H1 (cell line): ENCODE measurements around the gene KLRD1. TPM values are rescaled to one million over a fixed set of nuclear protein-coding genes. Genes with fewer than 3 reads are reported as not detected.

Experiments
- CTCF ChIA-PET: fragments of 300-600 bp; sonication (Branson Sonifier 250); formaldehyde crosslinking; loops from one replicate; lab custom pipeline; 2021; ENCODE audit not compliant: partially characterized antibody; lab: Charles Lee
- POLR2A ChIA-PET: fragments of 300-600 bp; sonication (Branson Sonifier 250); formaldehyde crosslinking; loops from one replicate; lab custom pipeline; 2021; ENCODE audit warnings: inconsistent platforms; ENCODE audit not compliant: partially characterized antibody; lab: Charles Lee
- DNase-seq, 2 experiments: peaks; one replicate each; pipeline versions ENCODE4 v3.0.0 to v3.0.0-alpha.2; 2010 to 2022; ENCODE audit warnings: low spot score in 2 of 2, low read depth in 1 of 2, mixed read lengths in 1 of 2
- FAIRE-seq: peaks from 2 replicates; lab custom pipeline; 2011; peaks lifted over from hg19 to GRCh38; lab: Jason Lieb, UNC
- H2AFZ ChIP-seq: 2 replicates; pipeline ENCODE4 v1.8.1; 2012; ENCODE audit warnings: low read length, inconsistent platforms
- H2AK5ac ChIP-seq: 2 replicates; pipeline ENCODE4 v1.6.1; 2013; ENCODE audit warnings: low read depth, low read length
- H2BK120ac ChIP-seq: replicated peaks from 2 replicates; pipeline ENCODE3; 2013; ENCODE audit warnings: low read depth, low read length, inconsistent platforms
- H2BK12ac ChIP-seq: 2 replicates; pipeline ENCODE4 v1.6.1; 2013; ENCODE audit warnings: low read depth, low read length
- H2BK15ac ChIP-seq: 2 replicates; pipeline ENCODE4 v1.6.1; 2013; ENCODE audit warnings: low read length
- H2BK20ac ChIP-seq: 2 replicates; pipeline ENCODE4 v1.6.1; 2013; ENCODE audit warnings: low read length
- H2BK5ac ChIP-seq: 2 replicates; pipeline ENCODE4 v1.6.1; 2013; ENCODE audit warnings: low read depth, low read length
- H3K14ac ChIP-seq: 2 replicates; pipeline ENCODE4 v1.6.1; 2013; ENCODE audit warnings: inconsistent platforms; ENCODE audit not compliant: insufficient read length
- H3K18ac ChIP-seq: 2 replicates; pipeline ENCODE4 v1.6.1; 2013; ENCODE audit warnings: low read length; ENCODE audit errors: extremely low read depth
- H3K23ac ChIP-seq: 2 replicates; pipeline ENCODE4 v1.6.1; 2013; ENCODE audit warnings: inconsistent platforms; ENCODE audit not compliant: insufficient read length
- H3K23me2 ChIP-seq: 2 replicates; pipeline ENCODE4 v1.6.1; 2013; ENCODE audit warnings: low read depth, low read length
- H3K27ac ChIP-seq: 2 replicates; pipeline ENCODE4 v1.6.1; 2011; ENCODE audit warnings: low read depth, low read length, inconsistent platforms
- H3K27me3 ChIP-seq, 4 experiments: replicated peaks in 1 of 4; 1 replicate in 1 of 4; 2 replicates in 3 of 4; pipeline versions ENCODE4 v1.6.1 to v1.8.1; 2011 to 2013; ENCODE audit warnings: low read length in 3 of 4, mild to moderate bottlenecking in 3 of 4, inconsistent platforms in 2 of 4, mixed read lengths in 2 of 4, moderate library complexity in 1 of 4; ENCODE audit not compliant: control insufficient read depth in 3 of 4, insufficient read depth in 3 of 4; ENCODE audit errors: extremely low read depth in 1 of 4
- H3K36me3 ChIP-seq, 4 experiments: 2 replicates each; pipeline versions ENCODE4 v1.6.1 to v1.8.1; 2011 to 2013; ENCODE audit warnings: mild to moderate bottlenecking in 4 of 4, low read length in 3 of 4, moderate library complexity in 2 of 4, control low read depth in 1 of 4, inconsistent platforms in 1 of 4; ENCODE audit not compliant: insufficient read depth in 4 of 4, control insufficient read depth in 2 of 4
- H3K4ac ChIP-seq: replicated peaks from 2 replicates; pipeline ENCODE3; 2013; ENCODE audit warnings: low read length, low read depth, mixed read lengths, inconsistent platforms; ENCODE audit not compliant: insufficient read length
- H3K4me1 ChIP-seq, 4 experiments: replicated peaks in 1 of 4; 1 replicate in 1 of 4; 2 replicates in 3 of 4; pipeline versions ENCODE4 v1.6.1 to v1.8.1; 2011 to 2013; ENCODE audit warnings: low read length in 3 of 4, inconsistent platforms in 2 of 4, mixed read lengths in 1 of 4; ENCODE audit not compliant: insufficient read depth in 4 of 4, control insufficient read depth in 3 of 4
- H3K4me2 ChIP-seq, 2 experiments: 2 replicates each; pipeline versions ENCODE4 v1.6.1 to v1.8.1; 2011 to 2013; ENCODE audit warnings: low read depth in 2 of 2, low read length in 2 of 2, control low read depth in 1 of 2, inconsistent platforms in 1 of 2, mild to moderate bottlenecking in 1 of 2; ENCODE audit not compliant: insufficient read depth in 1 of 2
- H3K4me3 ChIP-seq, 4 experiments: fragments of 200-600, 300-600 bp in 1 of 4; sonication (generic), shearing (Covaris generic), sonication (Bioruptor Twin) in 1 of 4; 2 replicates each; pipeline versions ENCODE4 v1.5.1 to v1.8.1; 2011 to 2016; ENCODE audit warnings: low read length in 4 of 4, low read depth in 3 of 4, control low read depth in 2 of 4, inconsistent platforms in 2 of 4, mild to moderate bottlenecking in 2 of 4, mixed read lengths in 1 of 4, moderate library complexity in 1 of 4; ENCODE audit not compliant: insufficient read depth in 2 of 4; ENCODE audit errors: extremely low read depth in 1 of 4
- H3K56ac ChIP-seq: replicated peaks from 2 replicates; pipeline ENCODE3; 2013; ENCODE audit warnings: low read depth, mild to moderate bottlenecking, mixed read lengths, low read length, inconsistent platforms; ENCODE audit not compliant: insufficient read length
- H3K79me1 ChIP-seq: 2 replicates; pipeline ENCODE4 v1.6.1; 2013; ENCODE audit warnings: low read depth, low read length, control low read depth
- H3K79me2 ChIP-seq, 2 experiments: 2 replicates each; pipeline versions ENCODE4 v1.6.1 to v1.8.1; 2012 to 2013; ENCODE audit warnings: low read length in 2 of 2, mild to moderate bottlenecking in 2 of 2, inconsistent platforms in 1 of 2; ENCODE audit not compliant: insufficient read depth in 2 of 2, control insufficient read depth in 1 of 2
- H3K9ac ChIP-seq, 4 experiments: replicated peaks in 1 of 4; 1 replicate in 1 of 4; 2 replicates in 3 of 4; pipeline versions ENCODE4 v1.6.1 to v1.8.1; 2011 to 2013; ENCODE audit warnings: low read depth in 3 of 4, low read length in 3 of 4, control low read depth in 2 of 4, mild to moderate bottlenecking in 2 of 4, moderate library complexity in 2 of 4, inconsistent platforms in 1 of 4; ENCODE audit errors: extremely low read depth in 1 of 4
- H3K9me3 ChIP-seq, 2 experiments: 2 replicates each; pipeline versions ENCODE4 v1.6.1 to v1.8.1; 2012 to 2013; ENCODE audit warnings: mild to moderate bottlenecking in 2 of 2, moderate library complexity in 2 of 2, control low read depth in 1 of 2, inconsistent platforms in 1 of 2, low read depth in 1 of 2, low read length in 1 of 2, mixed read lengths in 1 of 2; ENCODE audit not compliant: insufficient read depth in 2 of 2
- H4K20me1 ChIP-seq, 2 experiments: replicated peaks in 1 of 2; 2 replicates each; pipeline versions ENCODE3 to v1.8.1; 2011 to 2013; ENCODE audit warnings: inconsistent platforms in 2 of 2, low read length in 2 of 2, mild to moderate bottlenecking in 1 of 2; ENCODE audit not compliant: insufficient read depth in 2 of 2, control insufficient read depth in 1 of 2
- H4K5ac ChIP-seq: 2 replicates; pipeline ENCODE4 v1.6.1; 2013; ENCODE audit warnings: low read length, low read depth, mixed read lengths, inconsistent platforms; ENCODE audit not compliant: insufficient read length
- H4K8ac ChIP-seq: 2 replicates; pipeline ENCODE4 v1.8.0; 2013; ENCODE audit warnings: mild to moderate bottlenecking, moderate library complexity, low read length, inconsistent platforms; ENCODE audit not compliant: insufficient read depth; ENCODE audit errors: extremely low read depth
- H4K91ac ChIP-seq: replicated peaks from 2 replicates; pipeline ENCODE3; 2013; ENCODE audit warnings: low read length, mixed read lengths, inconsistent platforms; ENCODE audit not compliant: insufficient read length
- BCL11A ChIP-seq, 2 experiments: IDR thresholded peaks; one replicate each; pipeline ENCODE4 v1.6.1; 2011; ENCODE audit warnings: low read depth in 2 of 2, low read length in 2 of 2, mild to moderate bottlenecking in 2 of 2
- KDM1A ChIP-seq: fragments of 200-600, 300-600 bp; sonication (generic); IDR thresholded peaks from 2 replicates; pipeline ENCODE4 v1.7.1; 2016; ENCODE audit warnings: mild to moderate bottlenecking, low read length, borderline replicate concordance
- RAD21 ChIP-seq, 2 experiments: IDR thresholded peaks in 1 of 2; conservative IDR thresholded peaks in 1 of 2; 2 replicates each; pipeline ENCODE4 v1.6.1; 2011; ENCODE audit warnings: low read depth in 2 of 2, low read length in 2 of 2, improper control_type of control experiment in 1 of 2, inconsistent platforms in 1 of 2, mild to moderate bottlenecking in 1 of 2, moderate library complexity in 1 of 2
- RBBP5 ChIP-seq: IDR thresholded peaks from 2 replicates; pipeline ENCODE4 v1.7.1; 2012; ENCODE audit warnings: low read depth, mild to moderate bottlenecking, inconsistent platforms, low read length, moderate library complexity, borderline replicate concordance
- SIN3A ChIP-seq, 2 experiments: IDR thresholded peaks in 1 of 2; conservative IDR thresholded peaks in 1 of 2; 2 replicates each; pipeline ENCODE4 v1.6.1; 2011 to 2012; ENCODE audit warnings: low read length in 2 of 2, improper control_type of control experiment in 1 of 2, low read depth in 1 of 2, mild to moderate bottlenecking in 1 of 2
- USF2 ChIP-seq: IDR thresholded peaks from 2 replicates; pipeline ENCODE4 v1.6.1; 2011; ENCODE audit warnings: low read length, improper control_type of control experiment
- WGBS, 2 experiments: shearing (Covaris generic) in 1 of 2; methylation state at CpG; one replicate each; pipeline versions ENCODE4 v1.1.6 to v1.1.7; 2013 to 2015; ENCODE audit warnings: low lambda C conversion rate in 2 of 2, mixed read lengths in 2 of 2, inconsistent platforms in 1 of 2, low coverage in 1 of 2, missing lambda C conversion rate in 1 of 2; ENCODE audit not compliant: insufficient replicate concordance in 2 of 2, insufficient coverage in 1 of 2, insufficient read length in 1 of 2; ENCODE audit errors: extremely low coverage in 1 of 2, missing lambda C conversion rate in 1 of 2; 5-methylcytosine and 5-hydroxymethylcytosine counted together
- polyA plus RNA-seq, 7 experiments: library from polyadenylated mRNA; depleted of rRNA in 3 of 7; stranded (reverse) in 5 of 7; unstranded in 2 of 7; fragments of >200 nt in 5 of 7; fragments of 200-250 nt in 2 of 7; gene quantifications; 1 replicate in 5 of 7; 2 replicates in 1 of 7; 4 replicates in 1 of 7; pipeline versions ENCODE4 v1.2.1 to v1.2.3, GENCODE V29; 2011 to 2013; ENCODE audit warnings: missing spikeins in 2 of 7, mixed read lengths in 2 of 7
- total RNA-seq: library from RNA; stranded (reverse); fragmentation: NEBNext Ultra II Directional; extraction: Animal tissue kit (Norgen Biotek cat#: 25700); gene quantifications from 2 replicates; pipeline ENCODE4 v1.2.1, GENCODE V29; 2021

Gene KLRD1
- total and polyA plus RNA-seq, 2 of the 8 experiments (the other 6 are each of a cell fraction or from before 2014, with no cell fraction given): under 0.01 to 0.06 TPM

GRCh38 chr12:10310926-10311720, 3.5 kb downstream of the KLRD1 start:
- Histone ChIP-seq H3K23ac (no peak overlapping the region), H3K23me2 (no peaks in the 10 kb centered on the region), H3K27me3 (no peaks in the 10 kb centered on the region), H3K14ac (no peak overlapping the region), H3K4ac (no peak overlapping the region), H3K18ac (no peak overlapping the region), H4K20me1 (no peaks in the 10 kb centered on the region), H4K91ac (no peak overlapping the region), H3K79me2 (no peaks in the 10 kb centered on the region), H3K9ac (no peak overlapping the region), H2AFZ (no peak overlapping the region), H4K8ac (no peak overlapping the region), H4K5ac (no peak overlapping the region), H3K36me3 (no peaks in the 10 kb centered on the region), H2AK5ac (no peak overlapping the region), H3K4me3 (no peak overlapping the region), H3K4me2 (no peak overlapping the region), H3K27ac (no peak overlapping the region), H3K79me1 (no peaks in the 10 kb centered on the region), H2BK15ac (no peak overlapping the region), H2BK5ac (no peak overlapping the region), H2BK120ac (no peak overlapping the region), H3K4me1 (no peaks in the 10 kb centered on the region), H3K9me3 (no peaks in the 10 kb centered on the region), H2BK12ac (no peak overlapping the region), H3K56ac (no peak overlapping the region), H2BK20ac (no peak overlapping the region)
- TF ChIP-seq KDM1A (no peak), RBBP5 (no peak), RAD21 (IDR thresholded peaks at IDR 0.05 in 1 of 2, conservative IDR thresholded peaks at IDR 0.05 in 1 of 2; ENCODE audit: low read depth in 2 of 2, low read length in 2 of 2) (no peak), BCL11A (IDR thresholded peaks at IDR 0.05; ENCODE audit: low read depth in 2 of 2, low read length in 2 of 2) (no peak), SIN3A (conservative IDR thresholded peaks at IDR 0.05 in 1 of 2, IDR thresholded peaks at IDR 0.05 in 1 of 2; ENCODE audit: low read depth in 1 of 2, low read length in 2 of 2) (no peak), USF2 (no peak)
- ChIA-PET CTCF (interaction anchor here (1.2 kb wide), 1 partner anchor 438 kb away, joined by 3 read pairs; no protein-coding TSS in a partner anchor), POLR2A (interaction anchor here (1.2 kb wide), 1 partner anchor 17 kb away, joined by 4 read pairs; no protein-coding TSS in a partner anchor)
- 96% methylated on average over 4 of the region's 4 CpGs; no CpG with 5 or more reads in 1 of the 2 experiments for WGBS, 2 experiments
- FAIRE-seq: no peak
- DNase-seq: no peak
